ENCODE data around the gene LRP1B. TPM values are rescaled to one million over a fixed set of nuclear protein-coding genes. Genes with fewer than 3 reads are reported as not detected.

LRP1B gene
- total and polyA plus RNA-seq, 2 of the 8 experiments (the other 6 are each of a cell fraction or from before 2014, with no cell fraction given), result 0.03 TPM; not detected in 1

DNA sequence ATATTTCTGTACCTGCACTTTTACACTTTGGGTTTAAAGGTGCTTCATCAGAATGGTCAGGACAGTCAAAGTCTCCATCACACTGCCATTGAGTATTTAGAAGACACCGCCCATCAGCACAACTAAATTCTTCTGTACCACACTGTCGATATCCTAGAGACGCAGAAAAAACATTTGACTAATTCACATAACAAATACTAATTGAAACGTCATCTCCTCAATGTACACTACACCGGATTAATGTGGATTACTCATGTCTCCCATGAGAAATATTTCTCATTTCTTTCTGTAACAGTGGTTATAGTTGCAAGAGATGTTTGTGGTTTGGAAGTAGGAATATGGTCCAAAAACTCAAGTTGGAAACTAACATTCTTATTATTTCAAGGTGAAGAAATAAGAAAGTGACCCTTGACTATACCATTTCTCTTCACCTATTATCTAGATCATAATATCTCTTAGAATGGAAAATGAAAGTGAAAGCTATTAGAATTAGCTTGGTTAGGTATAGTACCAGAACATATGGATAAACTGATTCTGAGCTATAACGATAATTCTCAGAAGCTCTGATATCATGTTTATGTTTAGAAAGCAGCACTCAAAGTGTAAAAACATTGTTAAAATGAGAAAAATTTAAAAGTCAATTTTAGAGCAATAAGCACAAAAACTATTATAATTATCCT lies 1627.7 kb downstream of the LRP1B start:
- H3K18ac ChIP-seq (ENCODE audit: extremely low read depth, low read length), result no peak overlapping the region
- no peaks in the 10 kb centered on the region for H3K36me3 ChIP-seq (ENCODE audit: control insufficient read depth in 2 of 4, insufficient read depth in 4 of 4, low read length in 3 of 4)
- H3K4ac ChIP-seq (replicated peaks; ENCODE audit: insufficient read length, low read depth, low read length), result no peak overlapping the region
- no peak overlapping the region for H3K4me3 ChIP-seq (ENCODE audit: extremely low read depth in 1 of 4, insufficient read depth in 2 of 4, low read depth in 3 of 4, low read length in 4 of 4)
- H2BK15ac ChIP-seq (ENCODE audit: low read length), result no peak overlapping the region
- TF ChIP-seq TAF1 (IDR thresholded peaks at IDR 0.05; ENCODE audit: low read depth, low read length) (no peak), SRF (IDR thresholded peaks at IDR 0.05; ENCODE audit: low read depth, low read length) (no peak), KDM1A (IDR thresholded peaks at IDR 0.05; ENCODE audit: borderline replicate concordance, low read length) (no peak), RAD21 (IDR thresholded peaks at IDR 0.05 in 1 of 2, conservative IDR thresholded peaks at IDR 0.05 in 1 of 2; ENCODE audit: low read depth in 2 of 2, low read length in 2 of 2) (no peak)
- no peaks in the 10 kb centered on the region for H3K27me3 ChIP-seq (replicated peaks in 1 of 4; ENCODE audit: control insufficient read depth in 3 of 4, extremely low read depth in 1 of 4, insufficient read depth in 3 of 4, low read length in 3 of 4)
- ChIA-PET CTCF (ENCODE audit: partially characterized antibody) (no interaction called here), POLR2A (ENCODE audit: partially characterized antibody) (no interaction called here)
- H4K8ac ChIP-seq (ENCODE audit: extremely low read depth, insufficient read depth, low read length), result no peak overlapping the region
- H3K9ac ChIP-seq (replicated peaks in 1 of 4; ENCODE audit: extremely low read depth in 1 of 4, low read depth in 3 of 4, low read length in 3 of 4), result no peak overlapping the region
- H2BK20ac ChIP-seq (ENCODE audit: low read length), result no peak overlapping the region
- H3K4me1 ChIP-seq (replicated peaks in 1 of 4; ENCODE audit: control insufficient read depth in 3 of 4, insufficient read depth in 4 of 4, low read length in 3 of 4), result no peaks in the 10 kb centered on the region
- no peak overlapping the region for H4K91ac ChIP-seq (replicated peaks; ENCODE audit: insufficient read length, low read length)
- FAIRE-seq (no peak), DNase-seq (ENCODE audit: low read depth in 1 of 2, low spot score in 2 of 2) (no peak)
- no peak overlapping the region for H4K5ac ChIP-seq (ENCODE audit: insufficient read length, low read depth, low read length)
- H3K56ac ChIP-seq (replicated peaks; ENCODE audit: insufficient read length, low read depth, low read length), result no peak overlapping the region
- H3K4me2 ChIP-seq (ENCODE audit: insufficient read depth in 1 of 2, low read depth in 2 of 2, low read length in 2 of 2), result no peak overlapping the region
- no peak overlapping the region for H2BK120ac ChIP-seq (replicated peaks; ENCODE audit: low read depth, low read length)
- no peak overlapping the region for H3K27ac ChIP-seq (ENCODE audit: low read depth, low read length)
- no peak overlapping the region for H3K14ac ChIP-seq (ENCODE audit: insufficient read length)
- H3K23ac ChIP-seq (ENCODE audit: insufficient read length), result no peak overlapping the region
- H2AFZ ChIP-seq (ENCODE audit: low read length), result no peak overlapping the region
- no peaks in the 10 kb centered on the region for H3K79me2 ChIP-seq (ENCODE audit: control insufficient read depth in 1 of 2, insufficient read depth in 2 of 2, low read length in 2 of 2)
- no peaks in the 10 kb centered on the region for H3K23me2 ChIP-seq (ENCODE audit: low read depth, low read length)
- H4K20me1 ChIP-seq (replicated peaks in 1 of 2; ENCODE audit: control insufficient read depth in 1 of 2, insufficient read depth in 2 of 2, low read length in 2 of 2), result no peaks in the 10 kb centered on the region
- H2BK5ac ChIP-seq (ENCODE audit: low read depth, low read length), result no peak overlapping the region
- H2BK12ac ChIP-seq (ENCODE audit: low read depth, low read length), result no peak overlapping the region
- H3K79me1 ChIP-seq (ENCODE audit: low read depth, low read length), result no peaks in the 10 kb centered on the region
- no peak overlapping the region for H2AK5ac ChIP-seq (ENCODE audit: low read depth, low read length)
- H3K9me3 ChIP-seq (ENCODE audit: insufficient read depth in 2 of 2, low read depth in 1 of 2, low read length in 1 of 2), result no peaks in the 10 kb centered on the region
- WGBS, 2 experiments (ENCODE audit: extremely low coverage in 1 of 2, insufficient coverage in 1 of 2, insufficient read length in 1 of 2, insufficient replicate concordance in 2 of 2, low coverage in 1 of 2, low lambda C conversion rate in 2 of 2, missing lambda C conversion rate in 1 of 2), result 96% methylated on average over 6 of the region's 6 CpGs; no CpG with 5 or more reads in 1 of the 2 experiments

Data from H1 (cell line).